ENCODE measurements around the gene INPP4A. TPM values are rescaled to one million over a fixed set of nuclear protein-coding genes. Genes with fewer than 3 reads are reported as not detected.

The INPP4A gene
- total and polyA plus RNA-seq, 9 of the 15 experiments (the other 6 are each of a cell fraction or from before 2014, with no cell fraction given), result 1.8 to 15.7 (median 8.3) TPM

DNA sequence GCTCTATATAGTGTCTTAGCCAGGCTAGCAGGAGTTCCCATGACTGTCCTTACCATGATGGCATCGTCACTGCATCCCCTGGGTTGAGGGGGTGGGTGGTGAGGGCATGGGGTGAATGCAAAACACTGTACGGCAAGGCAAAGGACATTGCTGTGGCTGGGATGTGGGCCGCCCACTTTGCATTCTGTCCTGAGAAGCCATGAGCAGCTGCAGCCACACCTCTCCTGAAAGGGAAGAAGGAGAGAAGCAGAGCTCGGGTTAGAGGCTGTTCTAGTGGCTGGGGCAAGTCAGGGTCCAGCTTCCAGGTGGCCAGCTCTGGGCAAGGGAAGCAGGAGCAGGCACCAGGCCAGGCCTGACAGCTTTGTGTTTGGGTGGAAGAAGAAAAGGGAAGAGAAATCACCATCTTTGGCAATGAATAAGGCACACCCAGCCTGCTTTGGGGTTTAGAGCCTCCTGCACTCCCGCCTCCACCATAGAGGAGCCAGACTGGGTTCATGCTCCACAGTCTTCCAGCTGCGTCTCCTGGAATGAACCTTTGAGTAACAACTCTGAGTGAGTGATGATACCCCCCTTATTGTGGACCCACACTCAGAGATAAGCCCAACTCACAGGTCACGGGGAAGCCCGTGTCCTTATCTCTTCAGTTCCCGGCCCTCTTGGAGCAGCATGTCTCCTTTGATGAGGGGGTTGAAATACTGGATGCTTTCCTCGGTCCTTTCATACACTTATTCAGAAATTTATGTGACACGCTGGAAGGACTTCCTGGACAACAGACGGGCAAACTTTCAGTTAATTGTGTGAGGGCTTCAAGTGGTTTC lies 63.4 kb downstream of the INPP4A start (continued):
- TF ChIP-seq ZNF592 (IDR thresholded peaks at IDR 0.05) (peak; percentile 69; the same call in 1 of the 2 replicates), FIP1L1 (IDR thresholded peaks at IDR 0.05; ENCODE audit: low read depth, low read length, poor library complexity, severe bottlenecking) (no peak), BHLHE40 (IDR thresholded peaks at IDR 0.05; ENCODE audit: low read length) (peak; percentile 82), RBM14 (IDR thresholded peaks at IDR 0.05; ENCODE audit: borderline replicate concordance, insufficient read depth, low read depth, low read length) (no peak), NCOA2 (IDR thresholded peaks at IDR 0.05; ENCODE audit: partially characterized antibody in 2 of 2) (no peak), DEAF1 (CRISPR knock-in tag; IDR thresholded peaks at IDR 0.05) (no peak), TGIF2 (CRISPR knock-in tag; IDR thresholded peaks at IDR 0.05) (no peak), MIER1 (IDR thresholded peaks at IDR 0.05; ENCODE audit: low read depth) (no peak), EZH2 (IDR thresholded peaks at IDR 0.05; ENCODE audit: borderline replicate concordance, low read depth, low read length) (no peak), ARNT (IDR thresholded peaks at IDR 0.05) (peak; percentile 72 to 78; a peak in 1 of 4 replicates), ELK3 (CRISPR knock-in tag; IDR thresholded peaks at IDR 0.05) (no peak), ZKSCAN3 (CRISPR knock-in tag; IDR thresholded peaks at IDR 0.05) (no peak), GABPA (tag; conservative IDR thresholded peaks at IDR 0.05; ENCODE audit: low read depth) (no peak), RBM22 (IDR thresholded peaks at IDR 0.05; ENCODE audit: low read depth, low read length, poor library complexity, severe bottlenecking) (no peak), JUND (IDR thresholded peaks at IDR 0.05; ENCODE audit: borderline replicate concordance, low read depth, low read length) (peak; percentile 63; the same call in 1 of the 2 replicates), JUND (tag; IDR thresholded peaks at IDR 0.05; ENCODE audit: borderline replicate concordance, low read depth, low read length) (peak; percentile 13; the same call in 1 of the 3 replicates), NR1H2 (CRISPR knock-in tag; IDR thresholded peaks at IDR 0.05) (no peak), TCF7 (IDR thresholded peaks at IDR 0.05; ENCODE audit: borderline replicate concordance) (no peak)
- TF ChIP-seq, protein P1, sequence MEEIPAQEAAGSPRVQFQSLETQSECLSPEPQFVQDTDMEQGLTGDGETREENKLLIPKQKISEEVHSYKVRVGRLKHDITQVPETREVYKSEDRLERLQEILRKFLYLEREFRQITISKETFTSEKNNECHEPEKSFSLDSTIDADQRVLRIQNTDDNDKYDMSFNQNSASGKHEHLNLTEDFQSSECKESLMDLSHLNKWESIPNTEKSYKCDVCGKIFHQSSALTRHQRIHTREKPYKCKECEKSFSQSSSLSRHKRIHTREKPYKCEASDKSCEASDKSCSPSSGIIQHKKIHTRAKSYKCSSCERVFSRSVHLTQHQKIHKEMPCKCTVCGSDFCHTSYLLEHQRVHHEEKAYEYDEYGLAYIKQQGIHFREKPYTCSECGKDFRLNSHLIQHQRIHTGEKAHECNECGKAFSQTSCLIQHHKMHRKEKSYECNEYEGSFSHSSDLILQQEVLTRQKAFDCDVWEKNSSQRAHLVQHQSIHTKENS (CRISPR knock-in tag; IDR thresholded peaks at IDR 0.05), result no peak
